Mesenchymal stem cell (in vitro differentiated cells and primary cell): ENCODE measurements around the gene EEF2.

Experiments
- DNase-seq: peaks from one replicate; pipeline ENCODE4 v3.0.0-alpha.2; 2013
- H2AFZ ChIP-seq: one replicate; pipeline ENCODE4 v1.6.1; 2013; ENCODE audit warnings: low read depth, mild to moderate bottlenecking, control low read depth, inconsistent platforms, low read length, moderate library complexity
- H2AK5ac ChIP-seq: 2 replicates; pipeline ENCODE4 v1.6.1; 2013; ENCODE audit warnings: low read length, moderate library complexity, mild to moderate bottlenecking, inconsistent platforms; ENCODE audit not compliant: severe bottlenecking
- H2BK120ac ChIP-seq: one replicate; pipeline ENCODE4 v1.6.1; 2013; ENCODE audit warnings: low read depth, mild to moderate bottlenecking, inconsistent platforms, low read length, moderate library complexity
- H2BK12ac ChIP-seq, 2 experiments: one replicate each; pipeline ENCODE4 v1.6.1; 2013; ENCODE audit warnings: inconsistent platforms in 2 of 2, low read length in 2 of 2, mild to moderate bottlenecking in 2 of 2, moderate library complexity in 2 of 2, control low read depth in 1 of 2
- H2BK15ac ChIP-seq: one replicate; pipeline ENCODE4 v1.6.1; 2013; ENCODE audit warnings: mild to moderate bottlenecking, low read depth, inconsistent platforms; ENCODE audit not compliant: poor library complexity, severe bottlenecking
- H2BK5ac ChIP-seq: 2 replicates; pipeline ENCODE4 v1.6.1; 2013; ENCODE audit warnings: low read depth, mild to moderate bottlenecking, low read length, control low read depth, inconsistent platforms; ENCODE audit not compliant: poor library complexity, severe bottlenecking
- H3K14ac ChIP-seq, 2 experiments: one replicate each; pipeline ENCODE4 v1.6.1; 2013; ENCODE audit warnings: inconsistent platforms in 2 of 2, low read length in 2 of 2, control low read depth in 1 of 2, mild to moderate bottlenecking in 1 of 2, moderate library complexity in 1 of 2
- H3K18ac ChIP-seq, 2 experiments: one replicate each; pipeline ENCODE4 v1.6.1; 2013; ENCODE audit warnings: inconsistent platforms in 2 of 2, low read length in 2 of 2, control low read depth in 1 of 2, low read depth in 1 of 2, mild to moderate bottlenecking in 1 of 2
- H3K23ac ChIP-seq, 2 experiments: one replicate each; pipeline ENCODE4 v1.6.1; 2013; ENCODE audit warnings: inconsistent platforms in 2 of 2, low read length in 2 of 2, mild to moderate bottlenecking in 2 of 2, moderate library complexity in 2 of 2, control low read depth in 1 of 2
- H3K27ac ChIP-seq: 2 replicates; pipeline ENCODE4 v1.5.1; 2013; ENCODE audit warnings: mild to moderate bottlenecking, moderate library complexity, low read length, control low read depth, inconsistent platforms; ENCODE audit not compliant: poor library complexity, severe bottlenecking
- H3K27me3 ChIP-seq, 2 experiments: 2 replicates each; pipeline versions ENCODE4 v1.6.1 to v1.7.0; 2013; ENCODE audit warnings: low read length in 2 of 2, mild to moderate bottlenecking in 2 of 2, moderate library complexity in 2 of 2, control low read depth in 1 of 2, inconsistent platforms in 1 of 2; ENCODE audit not compliant: control insufficient read depth in 1 of 2, insufficient read depth in 1 of 2
- H3K36me3 ChIP-seq, 2 experiments: 2 replicates each; pipeline versions ENCODE4 v1.6.1 to v1.7.0; 2013; ENCODE audit warnings: low read length in 2 of 2, control low read depth in 1 of 2, inconsistent platforms in 1 of 2, low read depth in 1 of 2, mild to moderate bottlenecking in 1 of 2; ENCODE audit not compliant: insufficient read depth in 2 of 2, control insufficient read depth in 1 of 2
- H3K4ac ChIP-seq, 2 experiments: one replicate each; pipeline ENCODE4 v1.6.1; 2013; ENCODE audit warnings: inconsistent platforms in 2 of 2, low read length in 2 of 2, mild to moderate bottlenecking in 2 of 2, moderate library complexity in 2 of 2, control low read depth in 1 of 2, low read depth in 1 of 2
- H3K4me1 ChIP-seq: 2 replicates; pipeline ENCODE4 v1.6.1; 2013; ENCODE audit warnings: low read depth, low read length, control low read depth; ENCODE audit not compliant: control insufficient read depth, insufficient read depth
- H3K4me2 ChIP-seq: 2 replicates; pipeline ENCODE4 v1.6.1; 2013; ENCODE audit warnings: low read length, mild to moderate bottlenecking, inconsistent platforms; ENCODE audit not compliant: poor library complexity, severe bottlenecking
- H3K4me3 ChIP-seq, 2 experiments: 2 replicates each; pipeline versions ENCODE4 v1.5.1 to v1.7.0; 2013; ENCODE audit warnings: low read length in 2 of 2, mild to moderate bottlenecking in 2 of 2, control low read depth in 1 of 2, low read depth in 1 of 2; ENCODE audit not compliant: insufficient read depth in 1 of 2
- H3K79me1 ChIP-seq: replicated peaks from 2 replicates; pipeline ENCODE4 v1.6.1; 2013; ENCODE audit warnings: mild to moderate bottlenecking, control low read depth, low read length, inconsistent platforms; ENCODE audit not compliant: poor library complexity, severe bottlenecking
- H3K9ac ChIP-seq: 2 replicates; pipeline ENCODE4 v1.7.0; 2013; ENCODE audit warnings: mild to moderate bottlenecking, low read length, moderate library complexity
- H3K9me3 ChIP-seq: 2 replicates; pipeline ENCODE4 v1.7.0; 2013; ENCODE audit warnings: mild to moderate bottlenecking, low read length; ENCODE audit not compliant: control insufficient read depth
- H4K8ac ChIP-seq: one replicate; pipeline ENCODE4 v1.6.1; 2013; ENCODE audit warnings: inconsistent platforms, mild to moderate bottlenecking, low read length, moderate library complexity
- H4K91ac ChIP-seq: one replicate; pipeline ENCODE4 v1.6.1; 2013; ENCODE audit warnings: mild to moderate bottlenecking, low read length, inconsistent platforms
- WGBS: methylation state at CpG from one replicate; pipeline ENCODE4 v1.1.7; 2013; ENCODE audit warnings: mixed read lengths; 5-methylcytosine and 5-hydroxymethylcytosine counted together

Gene EEF2

DNA sequence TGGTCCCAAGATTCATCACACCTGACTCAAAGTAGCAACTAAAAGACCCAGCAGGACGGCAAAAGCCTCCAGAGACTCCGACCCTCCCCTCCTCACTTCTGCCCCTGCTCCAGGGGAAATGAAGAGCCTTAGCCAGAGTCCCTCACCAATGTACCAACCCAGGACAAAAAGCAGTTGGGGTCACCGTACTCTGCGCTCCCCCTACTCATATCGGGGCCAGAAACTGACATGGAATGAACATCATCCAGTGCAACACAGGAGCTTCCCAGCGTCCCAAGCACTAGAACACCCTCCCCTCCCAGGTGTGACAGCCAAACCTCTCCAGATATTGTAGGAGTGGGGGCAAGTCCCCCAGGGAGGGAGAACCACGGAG, 1.7 kb downstream of the EEF2 start:
- 84% methylated on average over 7 of the region's 7 CpGs for WGBS
- no peak overlapping the region for H3K4ac ChIP-seq

DNA sequence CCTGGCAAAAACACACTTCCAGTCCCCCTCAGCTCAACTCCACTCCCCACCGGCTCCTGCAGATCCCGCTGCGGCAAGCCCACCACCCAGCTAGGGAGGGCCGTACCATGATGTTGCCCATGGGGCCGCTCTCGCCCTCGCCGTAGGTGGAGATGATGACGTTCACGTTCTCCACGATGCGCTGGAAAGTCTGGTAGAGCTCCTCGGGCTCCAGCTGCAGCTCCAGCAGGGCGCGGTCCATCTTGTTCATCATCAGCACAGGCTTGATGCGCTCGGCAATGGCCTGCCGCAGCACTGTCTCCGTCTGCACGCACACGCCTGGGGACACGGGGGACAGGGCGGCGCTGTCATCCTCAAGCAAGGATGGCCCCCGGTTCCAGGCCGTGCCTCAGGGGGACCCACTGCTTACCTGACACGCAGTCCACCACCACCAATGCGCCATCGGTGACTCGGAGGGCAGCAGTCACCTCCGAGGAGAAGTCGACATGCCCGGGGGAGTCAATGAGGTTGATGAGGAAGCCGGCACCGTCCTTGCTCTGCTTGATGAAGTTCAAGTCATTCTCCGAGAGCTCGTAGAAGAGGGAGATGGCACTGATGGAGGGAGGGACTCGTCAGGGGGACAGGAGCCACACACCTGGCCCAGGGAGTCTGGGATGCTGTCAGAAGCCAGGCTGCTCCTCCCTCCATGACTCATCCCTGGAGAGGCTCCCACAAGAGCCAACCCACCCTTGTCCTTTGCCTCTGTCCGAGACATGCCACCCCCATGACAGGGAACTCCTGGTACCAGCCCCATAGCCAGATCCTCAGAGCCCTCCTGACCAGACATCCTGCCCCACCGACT, 2.3 kb downstream of the EEF2 start:
- no peak overlapping the region for H4K91ac ChIP-seq
- H3K18ac ChIP-seq, result no peak overlapping the region
- H3K14ac ChIP-seq, result no peak overlapping the region
- no peak overlapping the region for H3K23ac ChIP-seq
- H3K4ac ChIP-seq, result no peak overlapping the region
- 90% methylated on average over 40 of the region's 40 CpGs for WGBS
- H2AFZ ChIP-seq, result no peak overlapping the region
- no peak overlapping the region for H2BK120ac ChIP-seq
- no peaks in the 10 kb centered on the region for H3K9me3 ChIP-seq
- DNase-seq, result peak; percentile 74
- no peaks in the 10 kb centered on the region for H3K79me1 ChIP-seq
- no peak overlapping the region for H2BK15ac ChIP-seq
- peak overlapping the region in 1 of 2 experiments; percentile 95 for H3K4me3 ChIP-seq
- no peak overlapping the region for H2BK5ac ChIP-seq
- H3K36me3 ChIP-seq, result peaks cover 63 to 64% of the 10 kb centered on the region in 2 experiments
- no peak overlapping the region for H2AK5ac ChIP-seq
- H3K4me2 ChIP-seq, result peak overlapping the region; percentile 60
- H3K27ac ChIP-seq, result no peak overlapping the region
- peak overlapping the region; percentile 96 for H3K9ac ChIP-seq
- H3K27me3 ChIP-seq, result no peaks in the 10 kb centered on the region
- H4K8ac ChIP-seq, result no peak overlapping the region
- H3K4me1 ChIP-seq, result peaks cover 40% of the 10 kb centered on the region
- no peak overlapping the region for H2BK12ac ChIP-seq

More for the DNA sequence above, 1.7 kb downstream of the EEF2 start:
- H3K23ac ChIP-seq, result no peak overlapping the region
- H3K27ac ChIP-seq, result peak overlapping the region; percentile 31
- no peaks in the 10 kb centered on the region for H3K79me1 ChIP-seq
- H3K4me2 ChIP-seq, result peak overlapping the region; percentile 60
- H2AK5ac ChIP-seq, result no peak overlapping the region
- no peak overlapping the region for H2BK120ac ChIP-seq
- H2BK15ac ChIP-seq, result no peak overlapping the region
- H3K4me1 ChIP-seq, result peaks cover 40% of the 10 kb centered on the region
- no peaks in the 10 kb centered on the region for H3K9me3 ChIP-seq
- no peak overlapping the region for H3K14ac ChIP-seq
- H3K27me3 ChIP-seq, result no peaks in the 10 kb centered on the region
- H3K9ac ChIP-seq, result peak overlapping the region; percentile 96
- no peak overlapping the region for H2BK12ac ChIP-seq
- no peak overlapping the region for H4K91ac ChIP-seq
- H3K18ac ChIP-seq, result no peak overlapping the region
- no peak for DNase-seq
- H3K4me3 ChIP-seq, result peak overlapping the region; percentile 93 to 95
- H3K36me3 ChIP-seq, result peaks cover 58% of the 10 kb centered on the region in 2 experiments
- H4K8ac ChIP-seq, result no peak overlapping the region
- no peak overlapping the region for H2BK5ac ChIP-seq
- H2AFZ ChIP-seq, result no peak overlapping the region

DNA sequence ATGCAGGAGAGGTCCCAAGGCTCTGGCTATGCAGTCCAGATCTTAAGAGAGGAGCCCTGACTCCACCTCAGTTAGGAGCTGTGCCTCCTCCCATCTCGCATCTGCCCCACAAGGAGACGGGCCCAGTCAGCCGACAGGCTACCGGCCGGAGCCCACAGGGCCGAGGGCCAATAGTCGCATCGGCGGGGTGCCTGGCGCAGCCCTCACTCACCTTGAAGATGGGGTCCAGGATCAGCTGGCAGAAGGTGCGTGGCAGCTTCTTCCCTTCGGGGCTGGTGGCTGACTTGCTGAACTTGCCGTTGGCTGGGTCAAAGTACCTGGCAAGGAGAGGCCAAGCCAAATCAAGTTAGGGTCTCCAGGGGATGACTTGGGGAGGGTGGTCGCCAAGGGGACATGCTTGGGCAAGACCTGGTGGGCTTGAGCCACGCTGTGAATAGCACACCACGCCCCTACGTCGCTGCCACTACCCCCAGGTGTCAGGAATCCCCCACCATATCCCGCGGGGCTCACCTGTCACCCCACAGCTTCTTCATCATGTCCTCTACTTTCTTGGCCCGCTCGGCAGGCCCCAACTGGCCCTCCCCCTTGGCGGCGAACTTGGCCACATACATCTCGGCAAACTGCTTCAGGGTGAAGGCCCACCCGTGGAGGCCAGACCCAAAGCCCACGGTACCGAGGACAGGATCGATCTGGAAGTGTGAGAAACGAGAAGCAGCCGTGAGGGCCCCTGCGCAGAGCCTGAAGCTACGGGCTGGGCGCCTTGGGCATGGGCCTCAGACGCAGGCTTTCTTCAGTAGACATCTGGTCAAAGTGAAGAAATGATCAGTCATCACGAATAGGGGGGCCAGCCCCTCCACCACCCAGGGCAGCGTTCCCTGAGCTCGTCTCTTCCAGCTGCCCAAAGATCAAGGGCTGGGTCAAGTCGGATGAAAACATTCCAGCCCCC, 3.3 kb downstream of the EEF2 start:
- H2BK5ac ChIP-seq, result no peak overlapping the region
- 95% methylated on average over 39 of the region's 39 CpGs for WGBS
- H4K91ac ChIP-seq, result no peak overlapping the region
- H3K4me2 ChIP-seq, result no peak overlapping the region
- H2BK12ac ChIP-seq, result no peak overlapping the region
- no peak overlapping the region for H2AK5ac ChIP-seq
- no peak overlapping the region for H3K9ac ChIP-seq
- H4K8ac ChIP-seq, result no peak overlapping the region
- no peaks in the 10 kb centered on the region for H3K27me3 ChIP-seq
- H3K27ac ChIP-seq, result no peak overlapping the region
- no peaks in the 10 kb centered on the region for H3K9me3 ChIP-seq
- H3K36me3 ChIP-seq, result peaks cover 72 to 73% of the 10 kb centered on the region in 2 experiments
- H3K4me1 ChIP-seq, result peaks cover 41% of the 10 kb centered on the region
- no peak overlapping the region for H2AFZ ChIP-seq
- H3K23ac ChIP-seq, result peak overlapping the region in 1 of 2 experiments; percentile 0
- no peak for DNase-seq
- H3K14ac ChIP-seq, result no peak overlapping the region
- no peak overlapping the region for H3K18ac ChIP-seq
- no peaks in the 10 kb centered on the region for H3K79me1 ChIP-seq
- H2BK120ac ChIP-seq, result no peak overlapping the region
- no peak overlapping the region for H3K4me3 ChIP-seq
- no peak overlapping the region for H2BK15ac ChIP-seq
- H3K4ac ChIP-seq, result no peak overlapping the region

DNA sequence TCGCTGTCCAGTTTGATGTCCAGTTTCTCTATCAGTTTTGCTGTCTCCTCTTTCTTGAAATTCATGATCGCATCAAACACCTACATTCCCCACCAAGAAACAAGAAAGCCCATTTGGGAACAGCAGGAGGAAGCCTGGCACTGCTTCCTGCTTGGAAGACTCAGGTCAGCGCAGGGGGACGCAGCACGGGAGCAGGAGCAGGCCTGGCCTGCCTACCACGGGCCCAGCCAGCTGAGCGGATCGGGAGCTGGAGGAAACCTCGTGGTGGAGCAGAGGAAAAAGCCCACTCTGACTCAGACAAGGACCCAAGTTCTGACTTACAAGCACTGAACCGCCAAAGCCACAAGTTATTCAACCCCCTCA, 3.9 kb downstream of the EEF2 start:
- 94% methylated on average over 10 of the region's 10 CpGs for WGBS
- no peak overlapping the region for H2BK5ac ChIP-seq

More for the DNA sequence above, 3.9 kb downstream of the EEF2 start:
- Histone ChIP-seq H4K91ac (peak overlapping the region; percentile 18), H3K9ac (no peak overlapping the region), H3K23ac (peak overlapping the region in 1 of 2 experiments; percentile 0), H3K9me3 (no peaks in the 10 kb centered on the region), H2AFZ (no peak overlapping the region), H3K4me2 (no peak overlapping the region), H4K8ac (no peak overlapping the region), H3K27ac (no peak overlapping the region), H3K27me3 (no peaks in the 10 kb centered on the region), H3K14ac (no peak overlapping the region), H3K18ac (no peak overlapping the region), H2BK15ac (no peak overlapping the region), H2BK12ac (no peak overlapping the region), H3K4ac (no peak overlapping the region), H3K79me1 (no peaks in the 10 kb centered on the region), H3K4me1 (peaks cover 36% of the 10 kb centered on the region), H3K4me3 (no peak overlapping the region), H3K36me3 (peaks cover 79 to 80% of the 10 kb centered on the region in 2 experiments), H2BK120ac (no peak overlapping the region), H2AK5ac (no peak overlapping the region)
- DNase-seq, result no peak
